Measurements from ENCODE around the gene COPG2. TPM values are rescaled to one million over a fixed set of nuclear protein-coding genes. Genes with fewer than 3 reads are reported as not detected.

COPG2 gene
- total RNA-seq, 1 donor from 2014 or later: 31.2 TPM

DNA sequence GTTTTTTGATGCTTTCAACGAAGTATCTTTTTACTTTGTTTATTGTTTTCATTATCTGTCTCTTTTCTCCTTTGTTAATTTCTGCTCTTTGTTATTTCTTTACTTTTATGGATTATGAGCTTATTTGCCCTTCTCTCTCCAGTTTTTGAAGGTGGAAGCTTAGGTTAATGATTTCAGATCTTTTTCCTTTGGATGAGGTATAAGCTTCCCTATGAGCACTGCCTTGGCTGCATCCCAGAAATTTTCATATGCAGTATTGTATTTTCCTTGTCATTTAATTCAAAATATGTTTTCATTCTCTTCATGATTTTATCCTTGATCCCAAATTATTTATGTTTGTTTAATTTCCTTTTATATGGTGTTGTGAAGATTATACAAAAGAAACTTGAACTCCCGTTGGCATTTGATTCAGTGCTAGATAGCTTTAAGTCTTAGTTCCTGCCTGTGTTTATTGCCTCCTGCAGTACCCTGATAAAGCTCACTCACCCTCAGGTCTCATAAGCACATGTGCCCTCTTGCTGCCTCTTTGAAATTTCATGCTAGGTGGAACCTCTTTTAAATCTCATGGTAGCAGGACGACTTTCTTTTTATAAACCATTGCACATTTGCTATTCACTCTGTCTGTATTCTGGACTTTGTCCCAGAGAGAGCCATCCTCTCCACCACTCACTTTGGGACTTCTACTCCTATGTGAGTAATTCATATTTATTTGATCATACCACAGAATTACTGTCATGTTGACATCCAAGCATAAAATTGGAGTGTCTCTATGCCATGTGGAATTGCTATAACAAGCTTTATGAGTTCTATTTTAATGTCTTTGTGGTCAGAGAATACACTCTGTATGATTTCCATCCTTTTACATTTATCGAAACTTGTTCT is 204.8 kb downstream of the COPG2 start:
- no peaks in the 10 kb centered on the region for H3K4me1 Mint-ChIP-seq (ENCODE audit: unreplicated experiment)
- H3K27me3 Mint-ChIP-seq (ENCODE audit: unreplicated experiment): no peaks in the 10 kb centered on the region
- TF ChIP-seq, protein P1, sequence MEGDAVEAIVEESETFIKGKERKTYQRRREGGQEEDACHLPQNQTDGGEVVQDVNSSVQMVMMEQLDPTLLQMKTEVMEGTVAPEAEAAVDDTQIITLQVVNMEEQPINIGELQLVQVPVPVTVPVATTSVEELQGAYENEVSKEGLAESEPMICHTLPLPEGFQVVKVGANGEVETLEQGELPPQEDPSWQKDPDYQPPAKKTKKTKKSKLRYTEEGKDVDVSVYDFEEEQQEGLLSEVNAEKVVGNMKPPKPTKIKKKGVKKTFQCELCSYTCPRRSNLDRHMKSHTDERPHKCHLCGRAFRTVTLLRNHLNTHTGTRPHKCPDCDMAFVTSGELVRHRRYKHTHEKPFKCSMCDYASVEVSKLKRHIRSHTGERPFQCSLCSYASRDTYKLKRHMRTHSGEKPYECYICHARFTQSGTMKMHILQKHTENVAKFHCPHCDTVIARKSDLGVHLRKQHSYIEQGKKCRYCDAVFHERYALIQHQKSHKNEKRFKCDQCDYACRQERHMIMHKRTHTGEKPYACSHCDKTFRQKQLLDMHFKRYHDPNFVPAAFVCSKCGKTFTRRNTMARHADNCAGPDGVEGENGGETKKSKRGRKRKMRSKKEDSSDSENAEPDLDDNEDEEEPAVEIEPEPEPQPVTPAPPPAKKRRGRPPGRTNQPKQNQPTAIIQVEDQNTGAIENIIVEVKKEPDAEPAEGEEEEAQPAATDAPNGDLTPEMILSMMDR (IDR thresholded peaks at IDR 0.05): no peak
- H3K36me3 Mint-ChIP-seq (ENCODE audit: unreplicated experiment): peaks cover 3% of the 10 kb centered on the region
- H3K9me3 Mint-ChIP-seq (ENCODE audit: unreplicated experiment): peaks cover 12% of the 10 kb centered on the region
- no peak overlapping the region for H3K27ac Mint-ChIP-seq (ENCODE audit: unreplicated experiment)
- DNase-seq (ENCODE audit: extremely low spot score, unreplicated experiment): no peak
- no peak overlapping the region for H3K4me3 Mint-ChIP-seq (ENCODE audit: unreplicated experiment)

DNA sequence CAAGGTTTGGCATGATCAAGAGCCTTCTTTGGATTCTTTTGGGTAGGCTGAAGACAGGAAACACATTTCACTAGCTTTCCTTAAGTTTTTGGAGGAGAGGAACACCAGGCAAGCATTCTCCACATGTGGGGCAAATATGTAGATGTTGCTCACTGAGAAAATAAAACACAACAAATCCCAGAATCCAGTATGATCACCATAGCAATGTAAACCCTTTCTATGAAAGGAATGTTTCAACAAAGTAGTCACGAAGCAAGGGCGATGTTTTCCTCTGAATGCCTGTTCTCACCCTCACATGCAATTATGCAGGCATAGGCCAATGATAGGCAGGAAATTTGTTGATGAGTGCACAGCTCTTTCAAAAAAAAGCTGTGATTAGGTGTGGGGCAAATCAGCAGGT is 207.3 kb downstream of the COPG2 start:
- peaks cover 5% of the 10 kb centered on the region for H3K36me3 Mint-ChIP-seq (ENCODE audit: unreplicated experiment)
- DNase-seq (ENCODE audit: extremely low spot score, unreplicated experiment): no peak
- H3K27ac Mint-ChIP-seq (ENCODE audit: unreplicated experiment): no peak overlapping the region
- TF ChIP-seq, protein P1 (IDR thresholded peaks at IDR 0.05): no peak
- no peaks in the 10 kb centered on the region for H3K4me1 Mint-ChIP-seq (ENCODE audit: unreplicated experiment)
- H3K9me3 Mint-ChIP-seq (ENCODE audit: unreplicated experiment): peaks cover 18% of the 10 kb centered on the region
- H3K27me3 Mint-ChIP-seq (ENCODE audit: unreplicated experiment): no peaks in the 10 kb centered on the region
- no peak overlapping the region for H3K4me3 Mint-ChIP-seq (ENCODE audit: unreplicated experiment)

DNA sequence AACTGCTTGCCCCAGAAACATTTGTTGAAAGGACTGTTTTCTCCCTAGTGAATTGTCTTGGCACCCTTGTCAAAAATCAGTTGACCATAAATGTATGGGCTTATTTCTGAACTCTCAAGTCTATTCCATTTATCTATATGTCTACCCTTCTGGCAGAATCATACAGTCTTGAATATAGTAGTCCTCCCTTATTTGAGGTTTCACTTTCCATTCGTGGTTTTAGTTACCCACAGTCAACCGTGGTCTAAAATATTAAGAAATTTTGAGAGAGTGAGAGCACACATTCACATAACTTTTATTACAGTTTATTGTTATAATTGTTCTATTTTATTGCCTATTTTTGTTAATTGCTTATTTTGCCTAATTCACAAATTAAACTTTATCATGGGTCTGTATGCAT is 210.3 kb downstream of the COPG2 start:
- Mint-ChIP-seq H3K27ac (ENCODE audit: unreplicated experiment) (no peak overlapping the region), H3K9me3 (ENCODE audit: unreplicated experiment) (peaks cover 13% of the 10 kb centered on the region), H3K4me1 (ENCODE audit: unreplicated experiment) (no peaks in the 10 kb centered on the region), H3K27me3 (ENCODE audit: unreplicated experiment) (no peaks in the 10 kb centered on the region), H3K36me3 (ENCODE audit: unreplicated experiment) (peaks cover 5% of the 10 kb centered on the region), H3K4me3 (ENCODE audit: unreplicated experiment) (no peak overlapping the region)
- no peak for DNase-seq (ENCODE audit: extremely low spot score, unreplicated experiment)
- TF ChIP-seq, protein P1 (IDR thresholded peaks at IDR 0.05): no peak

Small RNA genes lying within 50 kb of the gene (microRNA-seq; reads per million reads assigned to microRNA genes)
- 4,614 reads per million, percentile 90 among the genes with 10 or more reads in this experiment for gene MIR335 (ENCODE audit: unreplicated experiment)

Other genes with a start within 250 kb of the COPG2 start
- gene CEP41, start 227.7 kb downstream of the COPG2 start, total RNA-seq: 16.4 and 24.1 TPM in 2 replicates
- gene MEST, start 176.7 kb downstream of the COPG2 start, total RNA-seq: 367 and 380 TPM in 2 replicates
- gene TSGA13, start 17.8 kb upstream of the COPG2 start, total RNA-seq: not detected in 2 replicates
- gene KLF14, start 65.5 kb upstream of the COPG2 start, total RNA-seq: not detected in 2 replicates